A673 (cell line): ENCODE data around the gene ABCG8.

Source experiments
- CTCF ChIP-seq: fragments of 300-800, 200-600 bp; sonication (generic); conservative IDR thresholded peaks from 2 replicates; pipeline ENCODE4 v1.5.1; 2017; ENCODE audit warnings: low read depth, mild to moderate bottlenecking, antibody characterized with exemption, low read length, moderate library complexity, mixed read lengths
- EZH2 ChIP-seq: fragments of 200-600 bp; sonication (generic); IDR thresholded peaks from 2 replicates; pipeline ENCODE4 v1.6.1; 2017; ENCODE audit warnings: borderline replicate concordance, low read depth, mild to moderate bottlenecking, mixed read lengths, antibody characterized with exemption, low read length; ENCODE audit not compliant: poor library complexity, severe bottlenecking

- TF ChIP-seq CTCF = no peak
- no peak for TF ChIP-seq EZH2
These were observed 32.1 kb upstream of the ABCG8 start for GRCh38 chr2:43806719-43807031.
